Stomach (tissue), 9 donors: ENCODE data around the gene TPX2. TPM values are rescaled to one million over a fixed set of nuclear protein-coding genes. Genes with fewer than 3 reads are reported as not detected.

Experiments
- DNase-seq, 2 donors: peaks; one replicate each; pipeline versions ENCODE4 v3.0.0 to v3.0.0-alpha.2; 2013 to 2019
- H3K27ac ChIP-seq, 5 donors: fragments of 200-600 bp in 4 of 5; sonication (generic) in 4 of 5; one replicate each; pipeline ENCODE4 v1.5.1; 2013 to 2019; ENCODE audit warnings: mild to moderate bottlenecking in 1 of 5, moderate library complexity in 1 of 5
- H3K27me3 ChIP-seq, 3 donors: fragments of 200-600 bp; sonication (generic); one replicate each; pipeline ENCODE4 v1.5.1; 2017 to 2019; ENCODE audit warnings: mixed run types in 1 of 3
- H3K36me3 ChIP-seq, 4 donors: fragments of 200-600 bp; sonication (generic); 1 replicate in 3 of 4; 2 replicates in 1 of 4; pipeline ENCODE4 v1.5.1; 2016 to 2019
- H3K4me1 ChIP-seq, 4 donors: fragments of 200-600 bp; sonication (generic); one replicate each; pipeline ENCODE4 v1.5.1; 2016 to 2019
- H3K4me3 ChIP-seq, 4 donors: fragments of 200-600 bp; sonication (generic) in 3 of 4; one replicate each; pipeline ENCODE4 v1.5.1; 2016 to 2019; ENCODE audit warnings: mild to moderate bottlenecking in 1 of 4
- H3K9me3 ChIP-seq, 4 donors: fragments of 200-600 bp; sonication (generic); one replicate each; pipeline ENCODE4 v1.5.1; 2016 to 2019
- EP300 ChIP-seq: sonication (generic); formaldehyde crosslinking; IDR thresholded peaks from one replicate; pipeline ENCODE4 v1.6.1; 2017; ENCODE audit warnings: antibody characterized with exemption
- POLR2A ChIP-seq, 4 donors: fragments of 450-650 bp; IDR thresholded peaks; one replicate each; pipeline ENCODE4 v1.6.1; 2016; ENCODE audit warnings: antibody characterized with exemption in 4 of 4, control low read depth in 2 of 4, mild to moderate bottlenecking in 1 of 4, moderate library complexity in 1 of 4
- POLR2AphosphoS5 ChIP-seq, 3 donors: sonication (generic); formaldehyde crosslinking; IDR thresholded peaks; one replicate each; pipeline ENCODE4 v1.6.1; 2016; ENCODE audit warnings: antibody characterized with exemption in 3 of 3
- WGBS, 5 donors: extraction: QIAGEN DNeasy Blood & Tissue Kit in 3 of 5; methylation state at CpG; one replicate each; pipeline versions ENCODE4 v1.1.5 to v1.1.7; 2013 to 2018; 5-methylcytosine and 5-hydroxymethylcytosine counted together
- intact Hi-C: fragments of 100-400 bp; cut with DNase I; formaldehyde crosslinking; loops from one replicate; pipeline ENCODE4 v1.15.1; 2023; ENCODE audit warnings: low total_unique reads
- polyA plus RNA-seq, 3 donors: library from polyadenylated mRNA; stranded (reverse); fragments of 200-250 nt; gene quantifications; one replicate each; pipeline ENCODE4 v1.2.3, GENCODE V29; 2013
- total RNA-seq, 5 donors: library from RNA; depleted of rRNA; stranded (reverse); fragments of >200 nt; gene quantifications; one replicate each; pipeline versions ENCODE4 v1.1.0 to v1.2.3, GENCODE V29; 2014 to 2016
- TF ChIP-seq, protein P1 (sequence below), 7 experiments: fragments of 450-650 bp in 4 of 7; fragments of 200-600 bp in 3 of 7; sonication (generic) in 3 of 7; IDR thresholded peaks; one replicate each; pipeline ENCODE4 v1.5.1; 2016 to 2019; ENCODE audit warnings: antibody characterized with exemption in 7 of 7, control low read depth in 2 of 7, mild to moderate bottlenecking in 1 of 7
- donor health status: healthy with polysubstance abuse.
- donor health status: Bipolar disorder and iron deficiency.
- donor health status: healthy.

Gene TPX2
- total and polyA plus RNA-seq, 8 donors: 1.7 to 11.4 (median 6.7) TPM

DNA sequence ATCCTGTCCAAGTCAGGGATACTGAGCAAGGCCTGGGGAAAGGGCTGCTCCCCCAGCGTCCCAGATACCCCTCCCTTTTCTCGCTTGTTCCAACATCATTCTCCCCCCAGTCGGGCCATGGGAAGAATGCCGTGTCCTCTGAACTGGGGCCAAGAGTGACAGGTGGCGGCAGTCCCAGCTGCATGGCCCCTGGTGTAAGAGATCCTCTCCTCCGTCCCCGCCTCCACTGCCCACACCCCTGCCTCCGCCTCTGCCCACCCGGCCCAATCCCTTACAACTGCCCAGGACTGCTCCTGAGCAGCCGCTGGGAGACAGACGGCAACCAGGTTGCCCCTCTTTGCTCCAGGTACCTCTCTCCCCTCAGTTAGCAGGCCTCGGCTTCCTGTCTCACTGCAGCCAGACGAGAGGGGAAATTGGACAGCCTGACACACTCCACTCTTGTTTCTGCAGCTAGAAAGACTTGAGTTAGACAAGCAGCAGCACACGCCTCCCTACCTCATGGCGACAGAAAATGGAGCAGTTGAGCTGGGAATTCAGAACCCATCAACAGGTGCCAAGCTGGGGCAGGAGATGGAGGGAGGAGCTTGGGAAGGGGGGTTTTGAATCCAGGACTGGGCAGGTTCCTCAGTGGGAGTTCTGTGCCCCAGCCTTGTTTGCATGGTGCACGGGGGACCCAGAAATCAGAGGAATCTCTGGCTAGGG, 80.1 kb downstream of the TPX2 start, which contains the start of gene MYLK2:
MYLK2 (plus strand) TSS at position 274 of the 702 bp plus-strand sequence; CDS start at position 499, 225 bp downstream.
- peaks cover 0 to 4% (median 3%) of the 10 kb centered on the region in 3 donors for H3K27me3 ChIP-seq
- peaks cover 0 to 11% (median 10%) of the 10 kb centered on the region in 4 donors for H3K4me1 ChIP-seq
- TF ChIP-seq, protein P1, sequence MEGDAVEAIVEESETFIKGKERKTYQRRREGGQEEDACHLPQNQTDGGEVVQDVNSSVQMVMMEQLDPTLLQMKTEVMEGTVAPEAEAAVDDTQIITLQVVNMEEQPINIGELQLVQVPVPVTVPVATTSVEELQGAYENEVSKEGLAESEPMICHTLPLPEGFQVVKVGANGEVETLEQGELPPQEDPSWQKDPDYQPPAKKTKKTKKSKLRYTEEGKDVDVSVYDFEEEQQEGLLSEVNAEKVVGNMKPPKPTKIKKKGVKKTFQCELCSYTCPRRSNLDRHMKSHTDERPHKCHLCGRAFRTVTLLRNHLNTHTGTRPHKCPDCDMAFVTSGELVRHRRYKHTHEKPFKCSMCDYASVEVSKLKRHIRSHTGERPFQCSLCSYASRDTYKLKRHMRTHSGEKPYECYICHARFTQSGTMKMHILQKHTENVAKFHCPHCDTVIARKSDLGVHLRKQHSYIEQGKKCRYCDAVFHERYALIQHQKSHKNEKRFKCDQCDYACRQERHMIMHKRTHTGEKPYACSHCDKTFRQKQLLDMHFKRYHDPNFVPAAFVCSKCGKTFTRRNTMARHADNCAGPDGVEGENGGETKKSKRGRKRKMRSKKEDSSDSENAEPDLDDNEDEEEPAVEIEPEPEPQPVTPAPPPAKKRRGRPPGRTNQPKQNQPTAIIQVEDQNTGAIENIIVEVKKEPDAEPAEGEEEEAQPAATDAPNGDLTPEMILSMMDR (IDR thresholded peaks at IDR 0.05): no peak
- no peak for TF ChIP-seq POLR2A (IDR thresholded peaks at IDR 0.05)
- TF ChIP-seq POLR2AphosphoS5 (IDR thresholded peaks at IDR 0.05): no peak
- no peak for TF ChIP-seq EP300
- no peaks in the 10 kb centered on the region for H3K9me3 ChIP-seq
- no peak for DNase-seq
- H3K36me3 ChIP-seq: no peaks in the 10 kb centered on the region
- intact Hi-C loops: no loop called here
- no peak within 1 kb of the TSS for H3K4me3 ChIP-seq
- WGBS, 5 donors: 54 to 78% (median 68%) methylated on average over 12 to 16 of the region's 16 CpGs
- H3K27ac ChIP-seq: no peak within 1 kb of the TSS

DNA sequence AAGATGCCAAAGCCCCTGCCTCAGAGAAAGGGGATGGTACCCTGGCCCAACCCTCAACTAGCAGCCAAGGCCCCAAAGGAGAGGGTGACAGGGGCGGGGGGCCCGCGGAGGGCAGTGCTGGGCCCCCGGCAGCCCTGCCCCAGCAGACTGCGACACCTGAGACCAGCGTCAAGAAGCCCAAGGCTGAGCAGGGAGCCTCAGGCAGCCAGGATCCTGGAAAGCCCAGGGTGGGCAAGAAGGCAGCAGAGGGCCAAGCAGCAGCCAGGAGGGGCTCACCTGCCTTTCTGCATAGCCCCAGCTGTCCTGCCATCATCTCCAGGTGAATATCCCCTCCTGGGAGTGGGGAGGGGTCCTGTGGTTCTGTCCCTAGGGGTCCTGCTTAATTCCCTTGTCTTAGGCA, 81.1 kb downstream of the TPX2 start:
- Histone ChIP-seq H3K4me1 (peaks cover 0 to 11% (median 10%) of the 10 kb centered on the region in 4 donors), H3K27ac (no peak overlapping the region), H3K4me3 (no peak overlapping the region), H3K36me3 (no peaks in the 10 kb centered on the region), H3K27me3 (peaks cover 0 to 4% (median 3%) of the 10 kb centered on the region in 3 donors), H3K9me3 (no peaks in the 10 kb centered on the region)
- no peak for TF ChIP-seq POLR2AphosphoS5 (IDR thresholded peaks at IDR 0.05)
- TF ChIP-seq, protein P1 (IDR thresholded peaks at IDR 0.05): no peak
- TF ChIP-seq POLR2A (IDR thresholded peaks at IDR 0.05): no peak
- TF ChIP-seq EP300: no peak
- no peak for DNase-seq
- 59 to 84% (median 74%) methylated on average over 1 to 6 of the region's 6 CpGs for WGBS, 5 donors
- intact Hi-C loops: loop anchor here (10.0 kb wide), 2 partner anchors 205 to 265 kb away; no protein-coding TSS in a partner anchor

DNA sequence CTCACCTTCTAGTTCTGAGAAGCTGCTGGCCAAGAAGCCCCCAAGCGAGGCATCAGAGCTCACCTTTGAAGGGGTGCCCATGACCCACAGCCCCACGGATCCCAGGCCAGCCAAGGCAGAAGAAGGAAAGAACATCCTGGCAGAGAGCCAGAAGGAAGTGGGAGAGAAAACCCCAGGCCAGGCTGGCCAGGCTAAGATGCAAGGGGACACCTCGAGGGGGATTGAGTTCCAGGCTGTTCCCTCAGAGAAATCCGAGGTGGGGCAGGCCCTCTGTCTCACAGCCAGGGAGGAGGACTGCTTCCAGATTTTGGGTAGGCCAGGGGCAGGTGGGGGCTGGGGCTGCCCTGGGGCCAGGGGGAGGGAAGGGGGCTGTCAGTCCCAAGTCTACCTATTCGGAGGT, 82.3 kb downstream of the TPX2 start:
- no peak overlapping the region for H3K27ac ChIP-seq
- peaks cover 0 to 11% (median 10%) of the 10 kb centered on the region in 4 donors for H3K4me1 ChIP-seq
- H3K9me3 ChIP-seq: no peaks in the 10 kb centered on the region
- intact Hi-C loops: loop anchor here (10.0 kb wide), 2 partner anchors 203 to 263 kb away; no protein-coding TSS in a partner anchor
- no peak overlapping the region for H3K4me3 ChIP-seq
- H3K36me3 ChIP-seq: no peaks in the 10 kb centered on the region
- no peak for DNase-seq
- TF ChIP-seq EP300 (no peak), POLR2A (IDR thresholded peaks at IDR 0.05) (no peak), POLR2AphosphoS5 (IDR thresholded peaks at IDR 0.05) (no peak)
- TF ChIP-seq, protein P1 (IDR thresholded peaks at IDR 0.05): no peak
- H3K27me3 ChIP-seq: peaks cover 0 to 4% (median 3%) of the 10 kb centered on the region in 3 donors
- 41 to 51% (median 46%) methylated on average over 5 of the region's 5 CpGs for WGBS, 5 donors

DNA sequence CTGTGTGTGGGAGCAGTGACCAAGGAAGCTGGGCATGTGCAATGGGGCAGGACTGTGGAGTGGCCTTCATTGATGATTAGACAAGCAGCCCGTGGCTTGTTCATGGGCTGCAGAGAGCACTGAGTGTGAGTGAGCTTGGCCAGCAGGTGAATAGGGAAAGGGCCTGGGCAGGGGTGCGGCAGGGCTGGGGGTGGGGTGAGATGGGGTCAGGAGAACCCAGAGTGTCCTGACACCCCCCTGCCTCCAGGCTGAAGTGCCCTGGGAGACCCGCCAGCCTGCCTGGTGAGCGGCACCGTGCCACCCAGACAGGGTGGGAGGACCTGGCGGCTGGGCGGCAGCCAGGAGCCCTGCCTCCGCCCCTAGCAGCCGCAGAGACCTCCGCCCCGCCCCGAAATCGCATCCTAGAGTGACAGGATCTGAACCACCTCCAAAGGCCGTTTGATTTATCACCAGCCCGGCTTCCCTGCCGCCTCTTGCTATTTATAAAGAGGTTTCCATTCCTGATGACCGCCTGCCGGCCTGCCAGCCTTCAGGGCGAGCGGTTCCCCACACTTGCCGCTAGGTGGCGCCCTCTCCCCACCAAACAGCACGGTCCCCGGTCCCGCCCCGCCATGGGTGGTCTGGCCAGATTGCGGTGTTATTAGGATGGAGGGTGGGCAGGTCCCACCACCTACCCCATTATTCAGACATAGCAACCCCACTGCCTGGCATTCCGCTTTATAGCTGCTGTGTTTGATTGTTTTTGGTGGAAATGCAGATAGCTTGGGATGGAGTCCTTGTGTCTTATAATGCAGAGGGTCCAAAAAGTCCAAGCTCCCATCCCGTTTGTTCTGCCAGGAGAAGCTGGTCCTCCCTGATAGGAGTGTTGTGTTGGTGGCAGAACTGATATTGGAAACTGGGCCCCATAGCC, 83.6 kb downstream of the TPX2 start:
- intact Hi-C loops: loop anchor here (10.0 kb wide), 2 partner anchors 202 to 262 kb away; no protein-coding TSS in a partner anchor
- no peaks in the 10 kb centered on the region for H3K36me3 ChIP-seq
- H3K4me1 ChIP-seq: peaks cover 0 to 11% (median 10%) of the 10 kb centered on the region in 4 donors
- WGBS, 5 donors: 1 to 6% (median 3%) methylated on average over 23 to 29 of the region's 29 CpGs
- H3K4me3 ChIP-seq: peak overlapping the region in 2 of 4 donors; percentile 7 to 23
- H3K9me3 ChIP-seq: no peaks in the 10 kb centered on the region
- peak; percentile 76 to 91 for DNase-seq
- no peak overlapping the region for H3K27ac ChIP-seq
- TF ChIP-seq, protein P1 (IDR thresholded peaks at IDR 0.05): peak in 6 of 7 experiments; percentile 32 to 100 (median 96)
- TF ChIP-seq POLR2A (IDR thresholded peaks at IDR 0.05): no peak
- no peak for TF ChIP-seq POLR2AphosphoS5 (IDR thresholded peaks at IDR 0.05)
- no peak for TF ChIP-seq EP300
- H3K27me3 ChIP-seq: peaks cover 0 to 4% (median 3%) of the 10 kb centered on the region in 3 donors
